GM12891 (cell line): Measurements from ENCODE around the gene CAPN5.

Experiments used
- POLR2A ChIP-seq: IDR thresholded peaks from 2 replicates; pipeline ENCODE4 v1.6.1; 2011; ENCODE audit warnings: low read depth, low read length, control low read depth
- POLR2AphosphoS5 ChIP-seq: IDR thresholded peaks from 2 replicates; pipeline ENCODE4 v1.6.1; 2011; ENCODE audit warnings: low read depth, low read length, control low read depth
- POU2F2 ChIP-seq: IDR thresholded peaks from 2 replicates; pipeline ENCODE4 v1.6.1; 2011; ENCODE audit warnings: low read depth, mild to moderate bottlenecking, control low read depth, low read length, moderate library complexity
- SPI1 ChIP-seq: IDR thresholded peaks from 2 replicates; pipeline ENCODE4 v1.6.1; 2011; ENCODE audit warnings: low read depth, low read length, control low read depth
- TAF1 ChIP-seq: IDR thresholded peaks from 2 replicates; pipeline ENCODE4 v1.6.1; 2011; ENCODE audit warnings: low read depth, low read length, control low read depth

- TF ChIP-seq POLR2AphosphoS5 (no peak), POLR2A (no peak), TAF1 (no peak), POU2F2 (no peak), SPI1 (no peak)
Observed at GRCh38 chr11:77093056-77093891, 26.5 kb downstream of the CAPN5 start.
